GM18861 (cell line): ENCODE measurements around the gene PPP1R27.

Experiments used
- ATAC-seq: cut with Tn5 transposase; IDR thresholded peaks from one replicate; pipeline ENCODE4 v1.9.1; 2021; ENCODE audit not compliant: unreplicated experiment

The PPP1R27 gene, protein sequence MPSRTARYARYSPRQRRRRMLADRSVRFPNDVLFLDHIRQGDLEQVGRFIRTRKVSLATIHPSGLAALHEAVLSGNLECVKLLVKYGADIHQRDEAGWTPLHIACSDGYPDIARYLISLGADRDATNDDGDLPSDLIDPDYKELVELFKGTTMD

DNA sequence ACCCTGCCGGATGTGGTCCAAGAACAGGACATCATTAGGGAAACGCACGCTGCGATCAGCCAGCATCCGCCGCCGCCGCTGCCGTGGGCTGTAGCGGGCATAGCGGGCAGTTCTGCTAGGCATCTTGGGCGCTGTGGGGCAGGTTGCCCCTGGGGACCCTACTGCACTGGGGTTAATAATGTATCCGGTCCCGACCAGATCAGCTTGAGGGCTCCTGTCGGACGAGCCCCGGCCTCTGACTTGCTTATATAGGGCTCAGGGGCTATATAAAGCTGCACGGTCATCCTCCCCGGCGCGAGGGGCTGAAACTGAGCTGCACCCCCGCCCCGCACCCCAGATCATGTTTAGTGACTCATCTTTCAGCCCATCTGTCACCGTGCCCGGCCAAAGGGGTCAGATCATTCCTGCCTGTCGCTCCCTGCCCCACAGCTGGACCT lies at the start of gene PPP1R27:
TSS of gene PPP1R27 (minus strand) at position 220 of the 437 bp plus-strand sequence. CDS start at position 123, 97 bp downstream.
- no peak for ATAC-seq

DNA sequence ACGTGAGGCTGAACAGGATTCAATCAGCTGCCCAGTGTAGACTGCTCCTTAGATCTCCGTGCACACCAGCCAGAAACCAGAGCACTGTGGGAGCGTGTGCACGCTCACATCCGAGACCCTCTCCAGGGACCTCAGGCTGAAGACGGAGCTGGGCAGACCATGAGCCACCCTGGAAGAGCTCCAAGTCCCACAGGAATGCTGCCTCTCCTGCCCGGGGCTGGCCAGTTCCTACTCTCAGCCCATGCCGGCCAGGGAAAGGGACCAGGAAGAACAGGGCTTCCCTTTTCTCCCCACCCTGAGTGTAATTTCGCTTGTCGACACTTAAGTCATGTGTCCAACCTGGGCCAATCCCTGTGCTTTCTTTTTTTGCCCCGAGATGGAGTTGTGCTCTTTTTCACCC lies 49.7 kb upstream of the PPP1R27 start:
- no peak for ATAC-seq

DNA sequence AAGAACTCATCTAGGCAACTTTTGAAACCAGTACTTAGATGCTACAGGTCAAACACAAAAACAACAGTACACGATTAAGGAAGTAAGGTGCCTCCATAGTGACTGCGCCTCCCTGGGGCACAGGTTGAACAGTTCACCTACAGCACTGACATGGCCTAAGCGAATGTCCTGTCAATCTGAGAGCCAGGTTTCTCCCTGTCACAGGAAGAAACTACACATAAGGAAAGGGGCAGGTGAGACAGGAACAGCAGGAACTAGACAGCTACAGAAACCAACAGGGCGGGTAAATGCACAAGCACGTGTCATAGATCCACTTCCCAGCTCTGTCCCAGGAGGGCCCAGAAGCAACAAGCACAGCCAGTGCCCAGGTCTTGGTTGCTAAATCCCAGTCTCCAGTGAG lies 44.3 kb upstream of the PPP1R27 start:
- no peak for ATAC-seq

DNA sequence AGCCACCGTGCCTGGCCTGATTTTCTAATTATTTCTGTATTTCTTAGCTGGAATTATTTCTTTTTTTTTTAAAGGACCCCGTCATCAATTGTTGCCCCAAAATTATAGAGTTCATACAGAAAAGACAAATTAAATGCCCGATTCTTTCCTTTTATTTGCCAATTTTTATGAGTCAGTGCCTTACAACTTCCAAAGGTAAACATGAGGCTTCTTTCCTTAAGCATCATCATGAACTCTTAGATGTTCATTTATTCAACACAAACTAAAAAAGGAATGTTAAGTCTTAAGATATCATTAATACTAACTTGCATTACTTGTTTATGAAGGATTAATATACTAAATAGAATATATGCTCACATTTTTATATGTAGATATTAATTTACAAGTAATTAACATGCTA lies 43.4 kb upstream of the PPP1R27 start:
- ATAC-seq = no peak

DNA sequence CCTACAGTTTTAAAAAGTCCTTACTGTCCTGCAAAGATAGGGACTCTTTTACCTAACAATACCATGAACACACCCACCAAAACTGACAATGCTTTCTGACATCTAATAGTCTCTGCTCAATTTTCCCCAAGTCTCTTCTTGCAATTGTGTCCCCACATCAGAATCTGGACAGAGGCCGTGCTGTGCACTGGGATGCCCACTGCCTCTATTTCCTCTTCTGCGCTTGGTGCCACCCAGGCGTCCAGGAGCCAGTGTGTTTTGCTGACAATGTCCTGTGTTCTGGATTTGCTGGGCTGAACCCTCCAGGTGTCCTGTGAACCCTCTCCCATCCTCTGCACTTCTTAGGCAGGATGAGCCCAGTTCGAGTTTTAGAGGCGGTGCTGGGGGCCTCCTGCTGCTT lies 42.7 kb upstream of the PPP1R27 start:
- no peak for ATAC-seq

DNA sequence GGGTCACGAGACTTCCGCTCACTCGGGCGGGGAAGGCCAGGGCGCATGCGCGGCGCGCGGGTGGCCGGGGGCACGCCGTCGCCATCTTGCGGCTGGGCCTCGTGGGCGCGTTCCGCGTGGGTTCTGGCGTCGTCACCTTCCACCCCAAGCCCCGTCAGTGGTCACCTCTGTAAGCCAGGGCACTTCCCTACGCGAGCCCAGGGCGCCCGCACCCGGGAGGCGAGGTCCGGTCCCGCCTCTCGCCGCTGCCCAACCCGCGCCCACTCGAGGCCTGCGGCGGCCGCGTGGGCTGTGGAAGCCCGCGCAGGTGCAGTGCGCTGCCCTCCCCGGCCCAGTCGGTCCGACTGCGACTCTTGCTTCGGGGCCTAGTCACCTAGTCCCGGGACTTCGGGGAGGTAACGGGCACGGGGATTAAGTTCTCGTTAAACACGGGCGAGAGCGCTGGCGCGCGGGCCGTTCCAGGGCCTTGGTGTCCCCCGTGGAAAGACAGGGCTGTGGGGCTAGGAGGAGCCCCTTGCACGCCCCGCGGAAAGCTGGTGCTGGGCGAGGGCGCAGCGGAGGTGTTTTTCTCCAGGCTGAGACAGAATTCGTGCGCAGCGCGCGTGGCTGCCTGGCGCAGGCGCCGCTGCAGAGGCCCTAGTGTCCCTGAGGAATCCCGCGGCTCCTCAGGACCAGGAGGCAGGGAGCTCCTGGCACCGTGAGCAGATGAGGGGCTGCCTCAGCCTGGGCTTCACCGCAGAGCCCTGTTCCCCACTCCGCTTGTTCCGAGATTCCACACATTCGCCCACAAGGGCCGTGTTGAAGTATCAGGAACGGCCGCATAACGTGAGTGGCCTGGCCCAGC lies 36.8 kb upstream of the PPP1R27 start:
- peak; percentile 30 for ATAC-seq

DNA sequence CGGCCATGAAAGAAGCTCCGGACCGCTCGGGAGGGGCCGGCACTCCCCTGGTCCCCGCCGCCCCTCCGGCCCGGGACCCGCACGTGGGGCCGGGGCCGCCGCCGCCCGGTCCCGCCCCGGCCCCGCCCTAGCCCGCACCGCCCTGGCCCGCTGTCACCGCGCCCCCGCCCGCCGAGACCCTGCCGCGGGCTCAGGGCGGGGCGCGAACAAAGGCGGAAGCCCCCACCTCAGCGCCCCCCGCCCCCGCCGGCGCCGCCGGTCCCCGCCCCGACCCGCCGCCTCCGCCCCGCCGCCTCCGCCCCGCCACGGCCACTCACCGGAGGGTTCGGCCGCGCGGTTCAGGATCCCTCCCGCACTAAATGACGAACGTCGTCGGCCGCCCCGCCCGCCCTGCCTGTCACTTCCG lies 36.1 kb upstream of the PPP1R27 start, which contains the start of gene ARHGDIA:
TSS of gene ARHGDIA (minus strand) at position 357 of the 406 bp plus-strand sequence. CDS start 1,407 bp downstream, outside the sequence.
- ATAC-seq = peak; percentile 5

DNA sequence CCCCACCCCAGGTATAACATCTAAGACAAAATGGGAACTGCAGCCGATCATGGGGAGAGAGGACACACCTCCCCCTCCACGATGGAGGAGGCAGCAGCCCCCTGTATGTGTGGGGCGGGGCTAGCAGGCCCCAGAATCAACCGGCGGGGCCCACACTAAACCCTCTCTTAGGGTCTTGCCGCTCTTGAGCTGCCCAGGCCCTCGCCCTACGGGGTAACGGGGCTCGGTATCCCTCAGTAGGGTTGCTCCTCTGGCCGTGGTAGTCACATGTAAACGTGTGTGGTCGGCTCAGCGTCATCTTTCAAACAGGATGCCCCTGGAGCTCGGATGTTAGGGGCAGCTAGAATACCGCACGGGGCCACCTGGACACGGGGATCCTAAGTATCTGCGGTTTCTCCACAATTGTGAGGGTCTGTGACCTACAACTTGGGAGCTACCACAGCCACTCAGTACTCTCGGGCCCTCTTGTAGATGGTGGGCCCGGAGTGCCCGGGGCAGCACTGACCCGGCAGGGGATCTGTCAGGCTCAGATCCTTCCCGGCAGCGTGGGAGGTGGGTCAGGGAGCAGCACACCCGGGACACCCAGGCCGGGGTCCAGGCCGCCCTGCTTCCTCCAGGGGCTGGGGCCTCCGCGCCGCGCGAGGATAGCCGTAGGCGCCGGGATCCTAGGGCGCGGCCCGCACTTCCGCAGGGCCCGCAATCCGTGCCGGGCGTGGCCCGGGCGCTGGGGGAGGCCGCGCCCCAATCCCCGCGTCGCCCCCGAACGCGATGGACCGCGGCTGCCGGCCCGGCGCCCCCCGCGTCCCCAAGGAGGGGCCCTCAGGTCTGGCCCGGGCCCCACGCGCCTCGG lies 35.5 kb upstream of the PPP1R27 start:
- ATAC-seq = peak; percentile 2

DNA sequence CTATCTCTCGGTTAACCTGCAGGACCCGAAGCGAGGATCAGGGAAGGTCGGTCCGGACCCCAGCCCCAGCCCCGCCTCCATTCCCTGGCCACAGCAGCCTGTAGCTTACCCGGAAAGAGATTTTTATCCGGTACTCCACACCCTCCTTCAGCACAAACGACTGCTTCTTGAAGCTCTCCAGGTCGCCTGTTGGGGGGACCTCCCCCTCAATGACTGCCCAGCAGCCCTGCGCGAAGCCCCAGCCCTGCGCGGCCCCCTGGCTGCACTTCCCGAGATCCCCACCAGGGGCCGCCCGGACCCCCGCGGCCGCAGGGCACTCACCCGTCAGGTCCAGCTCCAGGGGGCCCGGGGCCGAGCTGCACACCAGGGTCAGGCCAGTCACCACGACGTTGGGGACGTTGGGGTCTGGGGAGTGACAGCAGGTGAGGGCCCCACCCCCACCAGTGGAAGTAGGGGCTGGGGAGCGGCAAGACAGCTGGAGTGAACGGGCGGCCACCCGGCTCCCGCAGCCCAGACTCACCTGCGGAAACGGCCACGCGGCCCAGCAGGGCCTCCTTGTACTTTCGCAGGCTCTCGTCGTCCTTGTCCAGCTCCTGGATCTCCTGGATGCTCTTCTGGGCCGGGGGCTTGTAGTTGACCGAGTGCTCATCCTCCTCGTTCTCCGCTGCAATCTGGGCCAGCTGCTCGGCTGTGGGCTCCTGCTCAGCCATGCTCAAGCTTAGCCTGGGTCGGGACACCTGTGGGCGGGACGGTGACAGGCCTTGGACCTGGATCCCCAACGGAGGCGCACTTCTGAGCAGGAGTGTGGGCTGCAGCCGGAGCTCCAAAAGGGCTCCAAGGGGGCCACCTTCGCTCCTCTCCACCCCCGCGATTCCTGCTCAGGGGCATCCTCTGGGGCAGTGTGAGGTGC lies 34.6 kb upstream of the PPP1R27 start:
- ATAC-seq = no peak

DNA sequence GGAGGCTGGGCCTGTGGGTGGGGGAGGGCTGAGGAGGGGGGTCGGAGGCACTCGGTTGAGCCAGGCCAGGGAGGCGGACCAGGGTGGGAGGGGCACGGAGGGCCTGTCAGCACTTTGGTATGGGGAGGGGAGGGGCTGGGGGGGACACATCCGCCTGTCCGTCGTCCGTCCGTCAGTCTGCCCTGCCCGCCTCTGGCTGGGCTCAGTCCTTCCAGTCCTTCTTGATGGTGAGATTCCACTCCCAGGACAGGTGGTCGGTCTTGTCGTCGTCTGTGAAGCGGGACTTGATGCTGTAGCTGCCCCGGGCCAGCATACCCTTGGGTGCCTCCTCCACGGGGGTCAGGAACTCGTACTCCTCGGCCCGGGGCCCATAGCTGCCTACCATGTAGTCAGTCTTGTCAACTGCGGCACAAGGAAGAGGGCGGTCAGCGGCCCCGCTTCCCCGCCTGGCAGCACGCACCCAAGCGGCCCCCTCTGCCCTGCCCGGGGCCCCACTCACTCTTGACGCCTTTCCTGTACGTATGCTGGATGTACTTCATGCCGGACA lies 33.9 kb upstream of the PPP1R27 start:
- ATAC-seq = no peak

DNA sequence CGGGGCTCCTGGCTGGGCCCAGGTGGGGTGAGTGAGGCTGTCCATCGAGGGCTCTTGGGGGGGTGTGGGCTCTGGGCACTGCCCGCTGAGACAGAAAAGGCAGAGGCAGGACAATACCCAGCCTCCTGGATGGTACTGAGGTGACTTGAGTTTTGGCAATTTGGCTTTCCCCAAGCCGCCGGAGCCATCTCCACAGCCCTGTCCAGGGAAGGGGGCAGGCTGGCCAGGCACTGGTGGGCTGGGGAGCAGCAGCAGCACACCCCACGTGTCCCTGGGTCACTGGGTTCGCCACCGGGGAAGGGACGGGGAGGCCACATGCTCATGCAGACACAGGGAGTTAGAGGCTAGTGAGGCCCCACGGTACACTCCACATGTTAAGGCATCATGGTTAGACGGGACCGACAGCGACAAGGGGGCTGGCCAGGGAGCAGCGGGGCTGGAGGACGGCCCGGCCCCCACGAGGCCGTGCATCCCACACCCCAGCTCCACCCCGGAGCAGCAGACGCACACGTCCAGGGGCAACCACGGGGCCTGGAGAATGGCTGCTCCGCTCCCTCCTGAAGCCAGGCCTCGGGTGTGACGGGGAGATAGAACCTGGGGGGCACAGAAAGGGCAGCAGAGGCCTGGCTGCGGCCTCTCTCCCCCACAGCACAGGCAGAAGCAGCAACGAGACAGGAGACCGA lies 33.3 kb upstream of the PPP1R27 start:
- no peak for ATAC-seq

DNA sequence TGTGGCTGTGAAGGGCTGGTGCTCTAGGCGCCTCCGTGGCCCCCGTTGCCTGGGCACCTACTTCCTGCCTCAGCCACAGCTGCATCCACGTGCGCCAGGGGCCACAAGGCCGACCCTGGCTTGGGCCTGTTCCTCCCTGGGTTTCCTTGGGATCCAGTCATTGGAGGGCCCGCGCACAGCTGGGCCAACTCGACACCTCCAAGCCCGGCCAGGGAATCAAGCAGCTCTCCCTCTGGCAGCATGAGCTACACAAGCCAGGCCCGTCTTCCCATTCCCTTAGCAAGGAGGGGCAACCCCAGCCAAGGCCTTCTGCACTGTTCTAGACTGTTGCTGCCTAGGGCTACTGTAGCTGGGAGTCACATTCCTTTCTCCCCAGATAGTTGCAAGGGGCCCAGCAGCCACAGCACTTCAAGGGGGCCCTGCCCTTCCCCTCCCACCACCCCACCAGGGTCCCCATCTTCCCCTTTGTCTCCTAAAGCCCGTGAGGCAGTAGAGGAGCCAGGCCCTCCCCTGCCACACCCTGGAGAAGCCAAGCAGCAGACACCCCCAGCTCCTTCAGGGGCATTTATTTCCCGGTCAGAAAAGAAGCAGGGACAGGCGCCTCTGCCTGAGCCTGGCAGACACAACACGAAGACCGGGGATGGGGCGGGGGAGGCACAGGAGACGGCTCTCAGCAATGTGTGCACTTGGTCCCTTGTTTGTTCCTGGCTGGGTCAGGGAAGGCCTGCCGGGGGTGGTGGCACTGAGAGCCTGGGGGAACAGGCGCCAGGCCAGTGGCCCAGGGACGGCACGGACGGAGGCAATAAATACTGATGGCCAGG lies 32.5 kb upstream of the PPP1R27 start:
- no peak for ATAC-seq

DNA sequence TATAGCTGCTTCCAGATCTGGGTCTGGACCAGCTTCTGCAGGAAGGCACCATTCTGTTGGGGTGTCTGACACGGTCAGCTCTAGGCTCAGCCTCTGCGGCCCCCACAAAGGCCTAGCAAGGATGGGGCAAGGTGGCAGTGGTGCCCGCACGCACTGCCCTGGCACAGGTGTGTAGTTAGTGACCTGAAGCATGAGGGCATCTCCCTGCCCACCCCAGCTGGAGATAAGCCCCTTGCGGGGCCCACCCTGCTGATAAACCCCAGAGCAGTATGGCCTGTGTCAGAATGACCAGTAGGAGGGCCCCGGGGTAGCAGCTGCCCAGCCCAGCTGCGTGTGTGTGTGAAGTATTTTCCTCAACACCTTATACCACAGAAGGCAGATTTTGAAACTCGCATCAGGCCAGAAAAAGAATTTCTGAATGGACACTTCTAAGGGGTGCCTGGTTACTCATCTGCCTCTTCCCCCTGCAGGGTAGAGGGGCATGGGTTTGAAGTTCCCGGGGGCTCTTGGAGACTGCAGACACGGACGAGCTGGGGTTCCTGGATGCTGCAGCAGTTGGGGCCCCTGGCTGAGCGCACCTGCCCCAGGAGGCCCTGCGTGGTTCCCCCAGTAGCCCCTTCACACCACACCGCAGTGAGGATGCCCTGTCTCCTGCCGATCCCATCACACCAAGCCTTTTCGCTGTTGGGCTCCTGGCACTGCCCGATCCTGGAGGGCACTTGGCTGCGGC lies 31.8 kb upstream of the PPP1R27 start:
- no peak for ATAC-seq

DNA sequence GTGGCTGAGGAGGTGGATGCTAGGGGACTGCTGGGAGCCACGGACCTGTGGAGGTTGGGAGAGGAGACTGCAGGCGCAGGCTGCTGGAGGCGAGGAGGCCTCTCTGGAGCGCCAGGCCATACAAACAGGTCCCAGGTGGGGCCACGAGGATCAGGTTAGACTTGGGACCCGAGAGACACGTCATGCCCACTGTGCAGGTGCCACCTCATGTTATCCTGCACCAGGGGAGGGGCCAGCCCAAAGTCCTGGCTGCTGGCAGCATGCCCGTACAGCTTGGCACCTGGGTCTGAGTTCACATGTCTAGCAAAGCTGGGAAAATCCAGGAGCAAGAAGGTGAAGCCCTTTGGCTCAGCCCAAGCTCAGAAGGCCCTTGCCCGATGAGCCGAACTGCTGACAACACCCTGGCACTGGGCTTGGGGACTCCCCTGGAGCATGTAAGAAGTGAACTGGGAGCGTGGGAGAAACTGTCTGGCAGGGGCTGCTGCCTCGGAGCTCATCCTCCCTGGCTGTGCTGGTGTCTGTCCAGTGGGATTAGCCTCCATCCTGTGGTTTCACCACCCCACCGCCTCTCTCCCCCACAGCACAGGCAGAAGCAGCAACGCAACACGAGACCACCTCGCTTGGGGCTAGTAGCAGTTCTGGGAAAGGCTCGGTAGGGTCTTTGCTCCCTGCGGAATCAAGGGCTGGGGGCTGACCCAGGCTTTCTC lies 31.0 kb upstream of the PPP1R27 start:
- no peak for ATAC-seq

DNA sequence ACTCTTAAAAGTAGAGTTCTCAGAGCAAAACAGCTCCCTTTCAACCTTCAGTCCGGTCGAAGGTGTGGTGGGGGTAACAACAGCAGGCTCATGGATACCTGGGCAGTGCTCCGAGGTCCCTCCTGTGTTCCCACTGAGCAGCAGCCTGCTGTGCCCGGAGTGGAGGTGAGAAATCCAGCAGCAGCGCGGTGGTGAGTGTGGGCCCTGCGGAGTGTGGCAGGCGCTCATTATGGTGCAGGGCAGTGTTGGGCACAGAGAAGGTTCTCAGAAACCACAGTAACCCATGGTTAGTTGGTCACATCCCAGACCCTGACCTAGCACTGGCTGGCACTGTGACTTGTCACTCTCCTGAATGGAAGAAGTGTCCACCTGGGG lies 30.5 kb upstream of the PPP1R27 start:
- no peak for ATAC-seq

DNA sequence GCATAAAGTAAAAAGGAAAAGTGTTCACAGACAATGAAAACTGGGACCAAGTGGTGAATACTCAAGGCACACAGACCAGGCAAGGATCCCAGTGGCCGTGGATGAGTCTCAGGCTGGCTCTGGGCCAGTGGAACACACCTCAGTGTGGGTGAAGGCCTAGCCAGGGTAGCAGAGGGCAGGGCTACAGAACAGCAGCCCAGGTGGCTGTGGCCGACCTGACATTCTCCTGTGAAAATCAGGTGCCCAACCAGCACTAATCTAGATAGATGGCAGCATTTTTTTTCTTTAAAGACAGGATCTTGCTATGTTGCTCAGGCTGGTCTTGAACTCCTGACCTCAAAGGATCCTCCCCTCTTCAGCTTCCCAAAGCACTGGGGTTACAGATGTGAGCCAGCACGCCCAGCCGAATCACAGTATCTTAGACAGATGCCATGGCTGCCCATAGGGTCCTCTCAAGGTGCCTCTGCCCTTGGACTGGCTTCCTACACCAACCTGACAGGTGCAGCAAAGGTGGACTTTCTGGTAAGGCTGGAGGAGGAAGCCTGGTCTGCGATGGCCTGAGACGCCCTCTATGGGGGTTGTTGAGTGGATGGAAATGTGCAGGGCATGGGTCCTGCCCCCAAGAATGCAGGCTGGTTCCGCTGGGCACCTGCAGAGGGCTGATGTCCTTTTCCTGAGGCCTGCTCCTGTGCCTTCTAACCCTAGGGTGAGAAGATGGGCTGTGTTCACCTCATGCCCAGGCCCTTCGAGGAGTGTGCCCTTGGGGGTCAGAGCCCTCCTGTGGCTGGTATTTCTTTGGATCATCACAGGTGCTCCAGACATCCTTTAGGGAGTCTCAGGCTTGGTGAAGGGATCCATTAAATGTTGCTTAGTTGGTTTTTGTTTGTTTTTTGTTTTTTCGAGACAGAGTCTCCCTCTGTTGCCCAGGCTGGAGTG lies 29.3 kb upstream of the PPP1R27 start:
- ATAC-seq = no peak
